Thoracic aorta (tissue), 2 donors: ENCODE measurements around the gene PLXNA1. TPM values are rescaled to one million over a fixed set of nuclear protein-coding genes. Genes with fewer than 3 reads are reported as not detected.

ENCODE experiments used
- ATAC-seq: fragments of 150-250 bp; one replicate; pipeline ENCODE4 v1.8.0; 2017; ENCODE audit warnings: low read depth; ENCODE audit not compliant: insufficient number of reproducible peaks, low FRiP score
- DNase-seq: peaks from one replicate; pipeline ENCODE4 v3.0.0-alpha.2; 2020; ENCODE audit warnings: low spot score
- H3K27ac ChIP-seq, 2 donors: fragments of 200-600 bp; sonication (generic); 1 replicate in 1 of 2; 2 replicates in 1 of 2; pipeline ENCODE4 v1.5.1; 2016; ENCODE audit warnings: mild to moderate bottlenecking in 2 of 2, moderate library complexity in 2 of 2
- H3K27me3 ChIP-seq: fragments of 200-600 bp; sonication (generic); replicated peaks from 2 replicates; pipeline ENCODE4 v1.6.0; 2016; ENCODE audit warnings: mild to moderate bottlenecking; ENCODE audit not compliant: insufficient read depth
- H3K36me3 ChIP-seq: fragments of 200-600 bp; sonication (generic); one replicate; pipeline ENCODE4 v1.5.1; 2016
- H3K4me1 ChIP-seq, 2 donors: fragments of 200-600 bp; sonication (generic); 1 replicate in 1 of 2; 2 replicates in 1 of 2; pipeline versions ENCODE4 v1.5.1 to v1.6.0; 2016; ENCODE audit warnings: low read depth in 2 of 2, mild to moderate bottlenecking in 1 of 2; ENCODE audit not compliant: control insufficient read depth in 1 of 2
- H3K4me3 ChIP-seq: fragments of 200-600 bp; sonication (generic); 2 replicates; pipeline ENCODE4 v1.5.1; 2016; ENCODE audit warnings: mild to moderate bottlenecking
- H3K9me3 ChIP-seq: fragments of 200-600 bp; sonication (generic); 2 replicates; pipeline ENCODE4 v1.5.1; 2016
- total RNA-seq, 2 donors: library from RNA; depleted of rRNA; stranded (reverse); fragments of >200 nt; gene quantifications; one replicate each; pipeline versions ENCODE4 v1.1.0 to v1.2.3, GENCODE V29; 2016
- TF ChIP-seq, protein P1 (sequence below): fragments of 200-600 bp; sonication (generic); IDR thresholded peaks from one replicate; pipeline ENCODE4 v1.5.1; 2019; ENCODE audit warnings: antibody characterized with exemption

Gene PLXNA1
- total RNA-seq, 2 donors from 2014 or later, result 70.1 to 102 TPM

DNA sequence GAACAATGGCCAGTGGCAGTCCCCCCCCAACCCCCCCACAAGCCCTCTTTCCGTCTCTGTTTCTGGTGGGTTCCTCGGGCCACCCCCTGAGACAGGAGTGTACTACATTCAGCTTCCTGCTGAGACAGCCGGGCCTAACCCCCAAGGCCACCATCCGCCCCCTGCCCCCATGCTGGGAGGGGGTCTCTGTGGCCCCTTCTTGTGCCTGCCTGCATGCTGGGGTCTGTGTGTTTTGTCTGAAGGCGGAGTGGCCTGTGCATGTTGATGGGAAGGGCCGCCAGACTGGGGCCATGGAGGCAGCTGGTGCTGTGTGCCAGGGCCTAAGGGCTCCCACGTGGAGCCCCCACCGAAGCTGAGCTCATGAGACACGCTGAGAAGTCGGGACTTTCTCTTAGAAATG is 26.6 kb downstream of the PLXNA1 start:
- no peaks in the 10 kb centered on the region for H3K27me3 ChIP-seq
- H3K9me3 ChIP-seq, result no peaks in the 10 kb centered on the region
- TF ChIP-seq, protein P1, sequence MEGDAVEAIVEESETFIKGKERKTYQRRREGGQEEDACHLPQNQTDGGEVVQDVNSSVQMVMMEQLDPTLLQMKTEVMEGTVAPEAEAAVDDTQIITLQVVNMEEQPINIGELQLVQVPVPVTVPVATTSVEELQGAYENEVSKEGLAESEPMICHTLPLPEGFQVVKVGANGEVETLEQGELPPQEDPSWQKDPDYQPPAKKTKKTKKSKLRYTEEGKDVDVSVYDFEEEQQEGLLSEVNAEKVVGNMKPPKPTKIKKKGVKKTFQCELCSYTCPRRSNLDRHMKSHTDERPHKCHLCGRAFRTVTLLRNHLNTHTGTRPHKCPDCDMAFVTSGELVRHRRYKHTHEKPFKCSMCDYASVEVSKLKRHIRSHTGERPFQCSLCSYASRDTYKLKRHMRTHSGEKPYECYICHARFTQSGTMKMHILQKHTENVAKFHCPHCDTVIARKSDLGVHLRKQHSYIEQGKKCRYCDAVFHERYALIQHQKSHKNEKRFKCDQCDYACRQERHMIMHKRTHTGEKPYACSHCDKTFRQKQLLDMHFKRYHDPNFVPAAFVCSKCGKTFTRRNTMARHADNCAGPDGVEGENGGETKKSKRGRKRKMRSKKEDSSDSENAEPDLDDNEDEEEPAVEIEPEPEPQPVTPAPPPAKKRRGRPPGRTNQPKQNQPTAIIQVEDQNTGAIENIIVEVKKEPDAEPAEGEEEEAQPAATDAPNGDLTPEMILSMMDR, result no peak
- H3K4me3 ChIP-seq, result no peak overlapping the region
- ATAC-seq (no peak), DNase-seq (no peak)
- peaks cover 19% of the 10 kb centered on the region for H3K36me3 ChIP-seq
- H3K27ac ChIP-seq, result peak overlapping the region; percentile 78 to 80
- H3K4me1 ChIP-seq, result peaks cover 28 to 71% of the 10 kb centered on the region in 2 donors

DNA sequence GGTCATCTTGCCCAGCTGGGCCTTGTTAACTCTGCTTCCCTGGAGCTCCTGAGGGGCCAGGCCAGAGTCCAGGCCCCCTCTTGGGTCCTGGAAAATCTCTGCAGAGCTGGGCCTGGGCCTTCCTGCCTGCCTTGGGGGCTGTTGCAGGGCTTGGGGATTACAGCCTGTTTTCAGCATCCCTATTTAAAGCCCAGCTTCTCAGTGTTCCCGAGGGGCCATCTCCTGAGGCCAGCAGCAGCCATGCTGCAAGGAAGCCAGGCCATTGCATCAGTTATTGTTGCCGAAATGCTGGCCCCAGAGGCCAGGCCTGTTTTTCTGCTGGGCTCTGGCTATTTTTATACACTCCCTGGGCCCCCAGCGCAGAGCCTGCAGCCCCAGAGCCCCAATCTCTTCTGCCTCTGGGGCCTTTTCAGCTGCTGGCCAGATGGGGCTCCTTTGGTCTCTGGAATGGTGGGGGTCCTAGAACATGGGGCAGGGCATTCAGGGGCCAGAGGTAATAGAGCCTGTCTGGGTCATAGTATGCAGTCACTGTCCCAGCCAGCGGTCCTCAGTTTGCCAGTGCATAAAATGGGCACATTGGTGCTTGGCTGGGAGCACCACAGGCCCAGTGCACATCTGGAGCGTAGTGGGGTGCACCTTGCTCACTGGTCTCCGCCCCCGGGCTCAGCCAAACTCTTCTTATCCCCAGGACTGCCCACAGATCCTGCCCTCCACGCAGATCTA is 28.5 kb downstream of the PLXNA1 start:
- Histone ChIP-seq H3K9me3 (no peaks in the 10 kb centered on the region), H3K27ac (peak overlapping the region; percentile 78 to 80), H3K36me3 (peaks cover 19% of the 10 kb centered on the region), H3K4me3 (no peak overlapping the region), H3K27me3 (no peaks in the 10 kb centered on the region), H3K4me1 (peaks cover 38 to 85% of the 10 kb centered on the region in 2 donors)
- DNase-seq (no peak), ATAC-seq (peak; percentile 25)
- TF ChIP-seq, protein P1, result no peak

GRCh38 chr3:127012091-127012490 is 29.2 kb downstream of the PLXNA1 start:
- ATAC-seq, result peak; percentile 21

GRCh38 chr3:127013181-127013580 is 30.3 kb downstream of the PLXNA1 start:
- Histone ChIP-seq H3K9me3 (no peaks in the 10 kb centered on the region), H3K27ac (peak overlapping the region; percentile 78 to 80), H3K4me3 (no peak overlapping the region), H3K27me3 (no peaks in the 10 kb centered on the region), H3K4me1 (peaks cover 38 to 72% of the 10 kb centered on the region in 2 donors), H3K36me3 (peaks cover 32% of the 10 kb centered on the region)
- ATAC-seq (no peak), DNase-seq (no peak)
- TF ChIP-seq, protein P1, result no peak

More at GRCh38 chr3:127012091-127012490, 29.2 kb downstream of the PLXNA1 start:
- Histone ChIP-seq H3K36me3 (peaks cover 26% of the 10 kb centered on the region), H3K27me3 (no peaks in the 10 kb centered on the region), H3K4me3 (no peak overlapping the region), H3K27ac (peak overlapping the region; percentile 78 to 80), H3K4me1 (peaks cover 38 to 80% of the 10 kb centered on the region in 2 donors), H3K9me3 (no peaks in the 10 kb centered on the region)
- TF ChIP-seq, protein P1, result no peak
- no peak for DNase-seq

DNA sequence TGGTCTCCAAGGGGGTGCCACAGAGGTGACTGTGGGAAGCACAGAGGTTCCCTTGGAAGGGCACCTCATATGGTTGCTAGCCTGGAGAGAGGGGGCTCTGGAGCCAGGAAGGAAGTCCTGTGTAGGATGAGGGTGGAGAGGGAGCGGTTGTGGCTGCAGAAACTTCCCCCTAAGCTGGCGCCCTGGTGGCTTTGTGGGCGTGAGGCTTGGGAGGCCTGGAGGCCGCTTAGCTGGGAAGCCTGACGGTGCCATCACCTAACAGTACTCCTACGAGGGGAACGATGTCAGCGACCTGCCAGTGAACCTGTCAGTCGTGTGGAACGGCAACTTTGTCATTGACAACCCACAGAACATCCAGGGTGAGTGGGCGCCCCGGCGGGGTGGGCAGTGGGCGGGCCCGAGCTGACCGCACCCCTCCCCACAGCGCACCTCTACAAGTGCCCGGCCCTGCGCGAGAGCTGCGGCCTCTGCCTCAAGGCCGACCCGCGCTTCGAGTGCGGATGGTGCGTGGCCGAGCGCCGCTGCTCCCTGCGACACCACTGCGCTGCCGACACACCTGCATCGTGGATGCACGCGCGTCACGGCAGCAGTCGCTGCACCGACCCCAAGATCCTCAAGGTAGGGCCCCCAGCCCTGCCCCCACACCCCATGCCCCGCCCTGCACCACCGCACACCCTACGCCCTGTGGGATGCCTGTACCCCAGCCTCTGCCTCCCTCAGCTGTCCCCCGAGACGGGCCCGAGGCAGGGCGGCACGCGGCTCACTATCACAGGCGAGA is 31.0 kb downstream of the PLXNA1 start:
- H3K4me3 ChIP-seq, result no peak overlapping the region
- ATAC-seq (no peak), DNase-seq (no peak)
- H3K9me3 ChIP-seq, result no peaks in the 10 kb centered on the region
- H3K27me3 ChIP-seq, result no peaks in the 10 kb centered on the region
- H3K27ac ChIP-seq, result peak overlapping the region; percentile 78 to 80
- H3K36me3 ChIP-seq, result peaks cover 39% of the 10 kb centered on the region
- peaks cover 36 to 72% of the 10 kb centered on the region in 2 donors for H3K4me1 ChIP-seq
- TF ChIP-seq, protein P1, result no peak
